Measurements from ENCODE around the gene ZDHHC17. TPM values are rescaled to one million over a fixed set of nuclear protein-coding genes. Genes with fewer than 3 reads are reported as not detected.

ZDHHC17 gene
- total RNA-seq, 4 donors from 2014 or later, result 48.5 to 365 (median 102) TPM

DNA sequence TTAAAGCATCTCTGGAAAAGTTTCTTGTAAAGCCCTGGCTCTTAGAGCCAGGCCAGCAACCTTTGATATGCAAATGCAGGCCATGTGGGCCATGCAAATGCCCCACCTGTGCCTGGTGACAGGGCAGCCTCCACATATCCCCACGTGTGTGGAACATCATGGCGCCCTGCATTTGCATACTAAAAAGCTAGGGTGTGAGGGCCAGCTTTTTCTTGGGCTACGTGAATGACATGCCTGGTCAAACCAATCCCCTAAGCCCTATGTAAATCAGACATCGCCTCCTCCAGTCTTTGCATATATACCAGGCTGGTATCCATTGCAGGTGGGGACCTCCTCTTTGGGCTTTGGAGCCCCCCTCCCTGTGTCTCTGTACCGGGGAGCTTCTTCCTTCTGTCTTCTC, 108.5 kb downstream of the ZDHHC17 start:
- H3K27ac ChIP-seq, result no peak overlapping the region
- H3K9me3 ChIP-seq, result no peaks in the 10 kb centered on the region
- H3K4me3 ChIP-seq, result no peak overlapping the region
- TF ChIP-seq POLR2A (IDR thresholded peaks at IDR 0.05), result no peak
- TF ChIP-seq, protein P1, sequence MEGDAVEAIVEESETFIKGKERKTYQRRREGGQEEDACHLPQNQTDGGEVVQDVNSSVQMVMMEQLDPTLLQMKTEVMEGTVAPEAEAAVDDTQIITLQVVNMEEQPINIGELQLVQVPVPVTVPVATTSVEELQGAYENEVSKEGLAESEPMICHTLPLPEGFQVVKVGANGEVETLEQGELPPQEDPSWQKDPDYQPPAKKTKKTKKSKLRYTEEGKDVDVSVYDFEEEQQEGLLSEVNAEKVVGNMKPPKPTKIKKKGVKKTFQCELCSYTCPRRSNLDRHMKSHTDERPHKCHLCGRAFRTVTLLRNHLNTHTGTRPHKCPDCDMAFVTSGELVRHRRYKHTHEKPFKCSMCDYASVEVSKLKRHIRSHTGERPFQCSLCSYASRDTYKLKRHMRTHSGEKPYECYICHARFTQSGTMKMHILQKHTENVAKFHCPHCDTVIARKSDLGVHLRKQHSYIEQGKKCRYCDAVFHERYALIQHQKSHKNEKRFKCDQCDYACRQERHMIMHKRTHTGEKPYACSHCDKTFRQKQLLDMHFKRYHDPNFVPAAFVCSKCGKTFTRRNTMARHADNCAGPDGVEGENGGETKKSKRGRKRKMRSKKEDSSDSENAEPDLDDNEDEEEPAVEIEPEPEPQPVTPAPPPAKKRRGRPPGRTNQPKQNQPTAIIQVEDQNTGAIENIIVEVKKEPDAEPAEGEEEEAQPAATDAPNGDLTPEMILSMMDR (IDR thresholded peaks at IDR 0.05), result no peak
- H3K27me3 ChIP-seq, result no peaks in the 10 kb centered on the region
- intact Hi-C loops (cut with DNase I; ENCODE audit: low total_unique reads), result no loop called here
- DNase-seq, result no peak
- H3K36me3 ChIP-seq, result no peaks in the 10 kb centered on the region
- no peaks in the 10 kb centered on the region for H3K4me1 ChIP-seq

GRCh38 chr12:76874027-76874426, 110.1 kb downstream of the ZDHHC17 start:
- H3K4me3 ChIP-seq, result no peak overlapping the region
- no peaks in the 10 kb centered on the region for H3K27me3 ChIP-seq
- H3K9me3 ChIP-seq, result no peaks in the 10 kb centered on the region
- H3K4me1 ChIP-seq, result no peaks in the 10 kb centered on the region
- intact Hi-C loops (cut with DNase I; ENCODE audit: low total_unique reads), result no loop called here
- no peak for TF ChIP-seq POLR2A (IDR thresholded peaks at IDR 0.05)
- TF ChIP-seq, protein P1 (IDR thresholded peaks at IDR 0.05), result no peak
- H3K36me3 ChIP-seq, result no peaks in the 10 kb centered on the region
- no peak for DNase-seq
- no peak overlapping the region for H3K27ac ChIP-seq

GRCh38 chr12:76874491-76875190, 110.7 kb downstream of the ZDHHC17 start:
- intact Hi-C loops (cut with DNase I; ENCODE audit: low total_unique reads), result no loop called here
- no peak overlapping the region for H3K4me3 ChIP-seq
- no peak overlapping the region for H3K27ac ChIP-seq
- H3K36me3 ChIP-seq, result no peaks in the 10 kb centered on the region
- no peaks in the 10 kb centered on the region for H3K27me3 ChIP-seq
- TF ChIP-seq, protein P1 (IDR thresholded peaks at IDR 0.05), result no peak
- no peak for TF ChIP-seq POLR2A (IDR thresholded peaks at IDR 0.05)
- H3K4me1 ChIP-seq, result no peaks in the 10 kb centered on the region
- H3K9me3 ChIP-seq, result no peaks in the 10 kb centered on the region
- no peak for DNase-seq

- Histone ChIP-seq H3K27ac (no peak overlapping the region), H3K27me3 (no peaks in the 10 kb centered on the region), H3K4me3 (no peak overlapping the region), H3K4me1 (no peaks in the 10 kb centered on the region), H3K36me3 (no peaks in the 10 kb centered on the region), H3K9me3 (no peaks in the 10 kb centered on the region)
- intact Hi-C loops (cut with DNase I; ENCODE audit: low total_unique reads), result no loop called here
- TF ChIP-seq, protein P1 (IDR thresholded peaks at IDR 0.05), result no peak
- TF ChIP-seq POLR2A (IDR thresholded peaks at IDR 0.05), result no peak
- DNase-seq, result no peak
Observed at GRCh38 chr12:76876696-76877229, 112.8 kb downstream of the ZDHHC17 start.

DNA sequence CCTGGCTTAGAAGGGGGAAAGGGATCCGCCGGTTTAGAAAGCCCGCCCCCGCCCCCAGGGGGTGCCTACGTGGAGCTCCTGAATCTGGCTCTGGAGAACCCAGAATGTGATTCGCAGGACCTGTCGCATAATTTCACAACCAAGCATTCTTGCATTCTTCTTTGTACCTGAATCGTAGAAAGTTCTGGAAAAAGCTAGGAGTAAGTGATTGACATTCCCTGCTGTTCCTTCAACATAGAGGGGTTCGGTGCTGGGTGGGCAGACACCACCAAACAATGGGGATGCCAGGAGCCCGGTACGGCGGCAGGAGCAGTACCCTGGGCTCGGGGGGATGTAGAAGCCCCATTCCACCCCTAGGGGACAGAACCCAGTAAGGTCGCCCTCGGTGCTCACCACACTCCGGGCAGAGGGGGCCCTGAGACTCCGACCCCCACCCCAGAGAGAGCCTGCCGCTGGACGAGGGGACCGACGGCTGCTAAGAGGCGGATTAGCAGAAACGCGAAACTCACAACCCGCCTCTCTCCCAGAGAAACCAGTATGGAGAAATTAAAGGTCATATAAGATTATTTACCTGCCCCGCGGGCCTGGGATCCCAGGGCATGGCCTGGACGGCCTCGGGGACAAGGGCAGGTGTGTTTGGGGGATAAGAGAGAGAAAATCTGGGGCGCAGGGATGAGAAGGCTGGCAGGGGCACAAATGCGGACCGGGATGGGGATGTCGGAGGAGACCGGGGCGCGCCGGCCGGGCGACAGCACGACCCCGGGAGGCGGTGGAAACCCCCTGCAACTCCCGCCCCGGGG, 114.4 kb downstream of the ZDHHC17 start:
- no peaks in the 10 kb centered on the region for H3K36me3 ChIP-seq
- peak overlapping the region; percentile 90 to 94 for H3K27ac ChIP-seq
- peak overlapping the region; percentile 59 to 61 for H3K4me3 ChIP-seq
- TF ChIP-seq POLR2A (IDR thresholded peaks at IDR 0.05), result no peak
- TF ChIP-seq, protein P1 (IDR thresholded peaks at IDR 0.05), result peak in 1 of 4 experiments; percentile 9
- DNase-seq, result peak; percentile 20 to 27
- H3K27me3 ChIP-seq, result no peaks in the 10 kb centered on the region
- no peaks in the 10 kb centered on the region for H3K9me3 ChIP-seq
- H3K4me1 ChIP-seq, result no peaks in the 10 kb centered on the region
- intact Hi-C loops (cut with DNase I; ENCODE audit: low total_unique reads), result no loop called here

Measured in uterus (tissue), 4 donors.